Measurements from ENCODE around the gene PLAGL1.
"Not testable (repeated sequence)": the region's sequence is repeated elsewhere in the genome, so short reads cannot be mapped to it uniquely, and the experiment has no call there.

Gene PLAGL1, protein sequence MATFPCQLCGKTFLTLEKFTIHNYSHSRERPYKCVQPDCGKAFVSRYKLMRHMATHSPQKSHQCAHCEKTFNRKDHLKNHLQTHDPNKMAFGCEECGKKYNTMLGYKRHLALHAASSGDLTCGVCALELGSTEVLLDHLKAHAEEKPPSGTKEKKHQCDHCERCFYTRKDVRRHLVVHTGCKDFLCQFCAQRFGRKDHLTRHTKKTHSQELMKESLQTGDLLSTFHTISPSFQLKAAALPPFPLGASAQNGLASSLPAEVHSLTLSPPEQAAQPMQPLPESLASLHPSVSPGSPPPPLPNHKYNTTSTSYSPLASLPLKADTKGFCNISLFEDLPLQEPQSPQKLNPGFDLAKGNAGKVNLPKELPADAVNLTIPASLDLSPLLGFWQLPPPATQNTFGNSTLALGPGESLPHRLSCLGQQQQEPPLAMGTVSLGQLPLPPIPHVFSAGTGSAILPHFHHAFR

GRCh38 chr6:144008120-144008811, at the start of gene PLAGL1:
Gene PLAGL1, minus strand, starts transcription at chr6:144008259. Its CDS starts 60,123 bp downstream, at chr6:143948136.
- peak; percentile 33 for DNase-seq

DNA sequence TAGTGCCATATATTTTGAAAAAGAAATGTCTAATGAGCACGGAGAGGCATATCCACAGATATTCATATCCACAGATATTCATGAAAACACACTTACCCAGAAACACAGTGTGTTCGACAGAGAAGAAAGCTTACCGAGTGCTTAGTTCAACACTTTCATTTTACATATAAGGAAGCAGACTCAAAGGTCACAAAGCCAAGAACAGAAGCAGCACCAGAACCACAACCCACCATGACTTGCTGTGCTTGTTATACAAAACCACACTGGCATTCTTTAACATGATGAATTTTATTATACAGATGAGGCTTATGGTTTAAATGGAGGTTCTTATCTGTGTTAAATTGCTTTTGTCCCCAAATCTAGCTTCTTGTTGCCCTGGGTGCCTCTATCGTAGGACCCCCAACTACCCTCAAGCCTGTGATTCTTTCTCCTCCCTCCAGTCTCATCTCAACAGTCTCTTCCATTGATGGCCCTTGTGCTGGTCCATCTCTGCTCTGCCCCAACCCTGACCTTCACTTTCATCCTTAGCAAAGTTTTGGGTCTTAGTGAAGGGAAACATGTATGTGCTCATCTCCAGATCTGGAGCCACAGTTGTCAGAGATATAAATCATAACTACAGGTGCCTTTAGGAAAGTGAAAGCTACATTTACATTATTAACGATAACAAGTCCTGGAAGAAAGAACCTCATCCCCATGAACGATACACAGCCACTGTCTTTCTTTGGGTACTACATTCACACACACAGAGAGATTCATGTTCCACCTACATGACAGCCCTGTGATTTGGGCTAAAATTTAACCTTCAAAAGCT, 47.3 kb upstream of the PLAGL1 start:
- peak; percentile 63 for DNase-seq

GRCh38 chr6:144053601-144054000, 45.5 kb upstream of the PLAGL1 start:
- DNase-seq: peak; percentile 5

DNA sequence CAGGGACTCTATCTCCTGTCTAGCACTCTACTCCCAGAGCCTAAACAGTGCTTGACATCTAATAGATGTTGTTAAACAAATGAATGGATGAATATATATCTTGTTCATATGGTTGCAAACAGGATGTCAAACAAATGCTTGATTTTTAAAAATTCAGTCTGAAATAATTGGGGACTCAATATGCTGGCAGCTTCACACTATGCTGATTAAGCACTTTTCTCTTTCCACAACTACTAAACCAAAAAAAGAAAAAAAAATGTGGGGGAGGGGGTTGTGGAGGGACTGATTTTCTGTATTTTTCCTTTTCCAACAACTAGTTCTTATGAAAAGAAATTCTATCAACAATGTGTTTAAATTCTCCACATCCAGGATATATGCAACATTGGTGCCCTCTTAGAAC, 44.4 kb upstream of the PLAGL1 start:
- no peak for DNase-seq

DNA sequence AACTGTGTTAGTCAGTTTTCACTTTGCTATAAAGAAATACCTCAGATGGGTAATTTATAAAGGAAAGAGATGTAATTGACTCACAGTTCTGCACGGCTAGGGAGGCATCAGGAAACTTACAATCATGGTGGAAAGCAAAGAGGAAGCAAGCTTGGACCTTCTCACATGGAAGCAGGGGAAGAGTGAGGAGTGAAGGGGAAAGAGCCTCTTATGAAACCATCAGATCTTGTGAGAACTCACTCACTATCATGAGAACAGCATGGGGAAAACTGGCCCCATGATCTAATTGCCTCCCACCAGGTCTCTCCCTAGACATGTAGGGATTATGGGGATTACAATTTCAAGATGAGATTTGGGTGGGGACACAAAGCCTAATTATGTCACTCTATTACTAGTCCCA, 41.3 kb upstream of the PLAGL1 start:
- DNase-seq: no peak

DNA sequence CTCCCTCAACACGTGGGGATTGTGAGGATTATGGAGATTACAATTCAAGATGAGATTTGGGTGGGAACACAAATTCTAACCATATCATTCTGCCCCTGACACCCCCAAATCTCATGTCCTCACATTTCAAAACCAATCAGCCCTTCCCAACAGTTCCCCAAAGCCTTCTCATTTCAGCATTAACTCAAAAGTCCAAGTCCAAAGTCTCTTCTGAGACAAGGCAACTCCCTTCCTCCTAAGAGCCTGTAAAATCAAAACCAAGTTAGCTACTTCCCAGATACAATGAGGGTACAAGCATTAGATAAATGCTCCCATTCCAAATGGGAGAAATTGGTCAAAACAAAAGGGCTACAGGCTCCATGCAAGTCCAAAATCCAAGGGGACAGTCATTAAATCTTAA, 39.6 kb upstream of the PLAGL1 start:
- no peak for DNase-seq

- not testable (repeated sequence) for DNase-seq
These were observed 38.6 kb upstream of the PLAGL1 start for GRCh38 chr6:144046672-144047071.

GRCh38 chr6:144044989-144045388, 36.9 kb upstream of the PLAGL1 start:
- not testable (repeated sequence) for DNase-seq

DNA sequence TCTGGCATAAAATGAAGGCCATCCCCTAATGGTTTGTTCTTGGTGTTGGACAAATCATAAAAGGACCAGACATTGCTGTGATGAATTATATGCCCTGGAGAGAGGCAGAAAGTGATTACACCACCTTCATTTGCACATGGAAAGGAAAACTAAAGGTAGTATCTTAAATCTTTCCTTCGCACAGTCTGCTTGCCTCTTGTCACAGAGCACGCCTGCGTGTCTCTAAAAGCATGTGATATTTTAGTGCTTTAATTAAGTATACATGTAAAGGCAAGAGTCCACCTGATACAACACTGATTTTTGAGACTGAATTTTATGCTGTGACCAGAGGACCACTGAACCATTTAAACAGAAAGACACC, 28.8 kb upstream of the PLAGL1 start:
- DNase-seq: no peak

DNA sequence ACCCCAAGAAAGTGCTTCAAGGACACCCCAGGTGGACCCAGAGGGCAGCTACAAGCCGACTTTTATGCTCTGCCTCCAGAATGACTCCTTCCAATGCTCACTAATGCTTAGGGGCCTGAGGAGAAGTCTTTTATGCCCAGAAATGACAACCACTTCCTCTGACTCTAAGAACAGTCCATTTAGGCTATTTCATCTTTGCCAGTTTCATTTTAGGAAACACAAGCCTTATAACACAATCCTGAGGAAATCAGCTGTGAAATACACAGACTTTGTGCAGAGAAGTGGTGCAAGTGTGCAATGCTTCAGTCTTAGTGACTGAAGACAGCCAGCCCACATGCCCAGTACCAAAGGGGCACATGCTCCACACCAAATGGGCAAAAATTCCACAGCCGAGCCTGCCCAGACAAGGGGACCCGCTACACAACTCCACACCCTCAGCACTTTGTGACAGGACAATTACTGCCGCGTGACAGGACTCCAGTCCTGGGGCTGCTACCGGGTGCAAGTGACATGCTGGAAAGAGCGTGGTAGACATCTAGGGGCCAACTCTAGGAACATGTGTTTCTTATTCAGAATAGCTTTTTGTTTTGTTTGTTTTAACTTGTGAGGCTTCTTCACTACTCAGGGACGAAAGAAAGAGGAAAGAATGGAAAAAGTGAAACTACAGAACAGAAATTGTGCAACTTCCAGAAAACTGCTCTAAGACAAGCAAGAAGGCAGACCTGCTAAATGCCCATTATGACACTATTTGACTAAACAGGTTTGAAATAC, 28.2 kb upstream of the PLAGL1 start:
- DNase-seq: peak; percentile 31

GRCh38 chr6:144035416-144035815, 27.4 kb upstream of the PLAGL1 start:
- no peak for DNase-seq

GRCh38 chr6:144033816-144034735, 26.0 kb upstream of the PLAGL1 start:
- no peak for DNase-seq

DNA sequence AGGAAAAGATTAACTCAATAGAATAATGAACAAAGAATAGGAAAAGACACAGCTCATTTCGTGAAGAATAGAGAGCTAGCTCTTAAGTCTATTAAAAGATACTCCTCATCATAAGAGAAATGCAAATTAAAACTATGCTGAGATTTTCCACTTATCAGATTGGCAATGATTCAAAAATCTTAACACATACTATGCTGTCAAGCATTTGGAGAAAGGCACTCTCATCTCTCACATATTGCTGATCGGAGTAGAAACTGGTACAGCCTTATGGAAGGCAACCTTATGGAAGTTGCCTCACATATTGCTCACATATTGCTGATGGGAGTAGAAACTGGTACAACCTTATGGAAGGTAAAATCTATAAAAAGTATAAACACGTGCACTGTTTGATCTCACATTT, 21.4 kb upstream of the PLAGL1 start:
- DNase-seq: no peak

DNA sequence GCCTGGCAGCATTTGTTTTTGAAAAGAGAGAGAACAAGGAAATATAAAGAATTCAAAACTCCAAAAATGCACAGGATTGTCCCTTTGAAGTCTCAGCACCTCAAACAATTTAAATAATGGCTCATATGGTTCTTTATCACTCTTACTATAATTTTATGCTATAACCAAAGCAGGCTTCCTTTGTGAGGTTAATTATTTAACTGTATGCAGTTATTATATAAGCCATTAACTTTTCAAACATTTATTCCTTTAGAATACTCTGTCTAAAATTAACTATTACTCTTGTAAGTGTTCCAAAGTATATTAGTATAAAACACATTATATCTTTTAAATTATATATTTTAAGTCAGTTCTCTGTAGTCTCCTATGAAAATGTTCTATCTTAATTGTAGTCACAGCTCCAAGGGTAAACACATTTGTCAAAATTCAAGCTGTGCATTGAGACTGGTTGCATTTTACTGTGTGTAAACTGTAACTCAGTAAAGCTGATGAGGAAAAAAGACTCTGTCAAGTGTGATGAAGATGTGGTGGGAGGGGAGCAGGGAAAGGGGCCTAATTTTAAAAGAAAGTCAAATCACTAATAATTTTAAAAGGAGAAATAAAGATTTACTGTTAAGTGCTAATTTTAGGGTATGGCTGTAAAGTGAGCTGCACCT, 20.0 kb upstream of the PLAGL1 start:
- DNase-seq: no peak

DNA sequence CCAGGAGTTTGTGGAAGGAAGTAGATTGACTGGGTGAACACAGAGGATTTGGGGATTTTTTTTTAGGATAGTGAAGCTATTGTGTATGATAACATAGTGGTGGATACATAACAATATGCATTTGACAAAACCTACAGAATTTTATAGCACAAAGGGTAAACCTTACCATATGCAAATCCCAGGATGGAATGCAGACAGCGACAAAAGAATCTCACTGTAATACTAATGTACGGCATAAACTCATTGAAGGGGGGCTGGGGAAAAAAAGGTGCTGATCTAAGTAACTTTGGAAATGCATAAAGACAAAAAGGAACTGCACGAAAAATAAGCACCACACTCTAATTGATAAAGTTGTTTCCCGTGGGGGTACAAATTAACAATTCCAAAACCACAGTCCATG, 15.2 kb upstream of the PLAGL1 start:
- DNase-seq: no peak

GRCh38 chr6:144019929-144020328, 11.9 kb upstream of the PLAGL1 start:
- DNase-seq: no peak

DNA sequence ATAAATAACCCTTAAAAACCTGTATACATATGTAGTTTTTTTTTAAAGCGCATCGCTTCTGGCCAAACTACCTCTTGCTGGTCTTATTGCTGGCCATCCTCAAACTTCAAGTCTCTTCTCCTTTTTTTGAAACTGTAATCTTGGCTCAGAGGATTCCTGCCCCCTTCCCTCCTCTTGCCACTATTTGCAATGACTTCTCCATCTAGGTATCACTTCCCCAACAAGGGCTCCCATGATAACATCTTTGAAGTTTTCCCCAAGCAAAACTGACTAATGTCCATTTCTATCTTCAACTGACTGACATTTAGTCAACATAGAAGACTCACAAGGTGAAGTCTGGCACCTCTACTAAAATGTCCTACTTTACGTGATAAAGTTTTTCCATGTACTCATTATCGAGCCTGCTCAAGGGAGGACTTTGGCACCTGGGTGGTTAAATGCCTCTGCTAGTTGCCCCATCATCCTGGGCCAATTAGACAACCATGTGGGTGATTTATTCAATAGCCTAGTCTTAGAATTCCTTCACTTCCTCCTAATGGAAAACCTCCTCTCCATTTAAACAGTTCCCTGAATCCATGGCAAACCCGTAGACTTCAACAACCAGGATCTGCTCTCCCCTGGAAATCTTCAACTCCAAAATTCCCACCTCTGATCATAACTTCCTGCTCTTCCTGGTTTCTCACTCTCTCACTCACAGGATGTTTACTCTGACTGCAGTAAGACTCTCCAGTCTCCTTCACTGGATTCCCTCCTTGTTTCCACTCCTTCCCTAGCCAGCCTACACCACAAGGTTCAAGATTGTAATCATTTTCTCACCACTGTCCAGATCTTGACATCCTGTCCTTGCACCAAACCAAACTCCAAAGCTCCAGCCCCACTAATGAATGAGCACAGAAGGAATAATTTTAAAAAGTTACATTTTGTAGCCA, 9.4 kb upstream of the PLAGL1 start:
- no peak for DNase-seq

GRCh38 chr6:144013486-144013909, 5.4 kb upstream of the PLAGL1 start:
- peak; percentile 61 for DNase-seq

DNA sequence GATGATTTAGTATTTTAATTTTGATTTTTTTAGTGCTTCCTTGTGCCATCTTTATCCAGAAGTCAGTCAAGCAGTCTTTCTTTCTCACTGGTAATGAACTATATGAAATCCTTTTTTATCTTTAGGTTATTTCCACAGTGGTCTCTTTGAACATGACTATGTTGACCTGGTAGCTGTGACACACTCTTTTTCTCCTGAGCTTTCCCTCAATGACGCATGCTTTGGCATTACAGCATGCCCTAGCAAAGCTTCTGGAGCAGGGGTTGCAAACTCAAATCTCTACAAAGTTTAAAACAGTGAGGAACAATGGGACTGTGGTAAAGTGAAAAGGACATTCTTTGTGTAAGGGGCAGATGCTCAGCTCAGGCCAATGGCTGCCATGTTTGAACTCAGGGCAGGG, 4.5 kb upstream of the PLAGL1 start:
- no peak for DNase-seq

DNA sequence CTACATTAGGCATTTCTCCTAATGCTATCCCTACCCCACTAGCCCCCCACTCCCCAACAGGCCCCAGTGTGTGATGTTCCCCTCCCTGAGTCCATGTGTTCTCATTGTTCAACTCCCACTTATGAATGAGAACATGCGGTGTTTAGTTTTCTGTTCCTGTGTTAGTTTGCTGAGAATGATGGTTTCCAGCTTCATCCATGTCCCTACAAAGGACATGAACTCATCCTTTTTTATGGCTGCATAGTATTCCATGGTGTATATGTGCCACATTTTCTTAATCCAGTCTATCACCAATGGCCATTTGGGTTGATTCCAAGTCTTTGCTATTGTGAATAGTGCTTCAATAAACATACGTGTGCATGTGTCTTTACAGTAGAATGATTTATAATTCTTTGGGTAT, 1.6 kb upstream of the PLAGL1 start:
- not testable (repeated sequence) for DNase-seq
